ENCODE results near the gene ADAT2.

The ADAT2 gene

GRCh38 chr6:143408787-143409162, 41.7 kb downstream of the ADAT2 start:
- no peaks in the 10 kb centered on the region for H3K36me3 ChIP-seq (ENCODE audit: control insufficient read depth in 1 of 2, insufficient read depth in 2 of 2, low read length in 2 of 2)
- H3K4me3 ChIP-seq (ENCODE audit: low read depth in 1 of 2, low read length in 2 of 2): no peak overlapping the region
- H3K4me1 ChIP-seq (ENCODE audit: control insufficient read depth in 1 of 2, insufficient read depth in 2 of 2, low read length in 2 of 2): no peaks in the 10 kb centered on the region
- no peaks in the 10 kb centered on the region for H3K27me3 ChIP-seq (ENCODE audit: control insufficient read depth in 1 of 2, insufficient read depth in 2 of 2, low read length in 2 of 2)
- H3K27ac ChIP-seq (ENCODE audit: low read depth, low read length): no peak overlapping the region
- H3K9ac ChIP-seq (ENCODE audit: low read depth in 1 of 2, low read length in 2 of 2): no peak overlapping the region
- H3K9me3 ChIP-seq (ENCODE audit: control insufficient read depth in 1 of 2, low read length in 2 of 2): no peaks in the 10 kb centered on the region

- H3K36me3 ChIP-seq (ENCODE audit: control insufficient read depth in 1 of 2, insufficient read depth in 2 of 2, low read length in 2 of 2): no peaks in the 10 kb centered on the region
- H3K9ac ChIP-seq (ENCODE audit: low read depth in 1 of 2, low read length in 2 of 2): no peak overlapping the region
- no peak overlapping the region for H3K27ac ChIP-seq (ENCODE audit: low read depth, low read length)
- no peaks in the 10 kb centered on the region for H3K9me3 ChIP-seq (ENCODE audit: control insufficient read depth in 1 of 2, low read length in 2 of 2)
- no peaks in the 10 kb centered on the region for H3K4me1 ChIP-seq (ENCODE audit: control insufficient read depth in 1 of 2, insufficient read depth in 2 of 2, low read length in 2 of 2)
- H3K27me3 ChIP-seq (ENCODE audit: control insufficient read depth in 1 of 2, insufficient read depth in 2 of 2, low read length in 2 of 2): no peaks in the 10 kb centered on the region
- H3K4me3 ChIP-seq (ENCODE audit: low read depth in 1 of 2, low read length in 2 of 2): no peak overlapping the region
Measured at GRCh38 chr6:143408151-143408786, 42.2 kb downstream of the ADAT2 start.

- Histone ChIP-seq H3K27me3 (ENCODE audit: control insufficient read depth in 1 of 2, insufficient read depth in 2 of 2, low read length in 2 of 2) (no peaks in the 10 kb centered on the region), H3K4me3 (ENCODE audit: low read depth in 1 of 2, low read length in 2 of 2) (no peak overlapping the region), H3K27ac (ENCODE audit: low read depth, low read length) (no peak overlapping the region)
Measured at GRCh38 chr6:143406673-143407072, 43.8 kb downstream of the ADAT2 start.

GRCh38 chr6:143405373-143406154, 44.9 kb downstream of the ADAT2 start:
- Histone ChIP-seq H3K4me3 (ENCODE audit: low read depth in 1 of 2, low read length in 2 of 2) (no peak overlapping the region), H3K36me3 (ENCODE audit: control insufficient read depth in 1 of 2, insufficient read depth in 2 of 2, low read length in 2 of 2) (no peaks in the 10 kb centered on the region), H3K27ac (ENCODE audit: low read depth, low read length) (no peak overlapping the region), H3K9ac (ENCODE audit: low read depth in 1 of 2, low read length in 2 of 2) (no peak overlapping the region), H3K9me3 (ENCODE audit: control insufficient read depth in 1 of 2, low read length in 2 of 2) (no peaks in the 10 kb centered on the region), H3K4me1 (ENCODE audit: control insufficient read depth in 1 of 2, insufficient read depth in 2 of 2, low read length in 2 of 2) (peaks cover 2 to 10% of the 10 kb centered on the region in 2 donors), H3K27me3 (ENCODE audit: control insufficient read depth in 1 of 2, insufficient read depth in 2 of 2, low read length in 2 of 2) (no peaks in the 10 kb centered on the region)

More at GRCh38 chr6:143406673-143407072, 43.8 kb downstream of the ADAT2 start:
- no peak overlapping the region for H3K9ac ChIP-seq (ENCODE audit: low read depth in 1 of 2, low read length in 2 of 2)
- H3K4me1 ChIP-seq (ENCODE audit: control insufficient read depth in 1 of 2, insufficient read depth in 2 of 2, low read length in 2 of 2): no peaks in the 10 kb centered on the region
- H3K9me3 ChIP-seq (ENCODE audit: control insufficient read depth in 1 of 2, low read length in 2 of 2): no peaks in the 10 kb centered on the region
- H3K36me3 ChIP-seq (ENCODE audit: control insufficient read depth in 1 of 2, insufficient read depth in 2 of 2, low read length in 2 of 2): no peaks in the 10 kb centered on the region

- Histone ChIP-seq H3K36me3 (ENCODE audit: control insufficient read depth in 1 of 2, insufficient read depth in 2 of 2, low read length in 2 of 2) (no peaks in the 10 kb centered on the region), H3K27me3 (ENCODE audit: control insufficient read depth in 1 of 2, insufficient read depth in 2 of 2, low read length in 2 of 2) (no peaks in the 10 kb centered on the region), H3K9ac (ENCODE audit: low read depth in 1 of 2, low read length in 2 of 2) (no peak overlapping the region), H3K4me1 (ENCODE audit: control insufficient read depth in 1 of 2, insufficient read depth in 2 of 2, low read length in 2 of 2) (peaks cover 7 to 15% of the 10 kb centered on the region in 2 donors), H3K27ac (ENCODE audit: low read depth, low read length) (no peak overlapping the region), H3K9me3 (ENCODE audit: control insufficient read depth in 1 of 2, low read length in 2 of 2) (no peaks in the 10 kb centered on the region), H3K4me3 (ENCODE audit: low read depth in 1 of 2, low read length in 2 of 2) (no peak overlapping the region)
Measured at GRCh38 chr6:143402721-143403336, 47.7 kb downstream of the ADAT2 start.

GRCh38 chr6:143401636-143402370, 48.7 kb downstream of the ADAT2 start:
- no peaks in the 10 kb centered on the region for H3K27me3 ChIP-seq (ENCODE audit: control insufficient read depth in 1 of 2, insufficient read depth in 2 of 2, low read length in 2 of 2)
- peaks cover 14 to 23% of the 10 kb centered on the region in 2 donors for H3K4me1 ChIP-seq (ENCODE audit: control insufficient read depth in 1 of 2, insufficient read depth in 2 of 2, low read length in 2 of 2)
- no peak overlapping the region for H3K4me3 ChIP-seq (ENCODE audit: low read depth in 1 of 2, low read length in 2 of 2)
- H3K9ac ChIP-seq (ENCODE audit: low read depth in 1 of 2, low read length in 2 of 2): no peak overlapping the region
- H3K9me3 ChIP-seq (ENCODE audit: control insufficient read depth in 1 of 2, low read length in 2 of 2): no peaks in the 10 kb centered on the region
- H3K27ac ChIP-seq (ENCODE audit: low read depth, low read length): no peak overlapping the region
- H3K36me3 ChIP-seq (ENCODE audit: control insufficient read depth in 1 of 2, insufficient read depth in 2 of 2, low read length in 2 of 2): no peaks in the 10 kb centered on the region

- H3K4me1 ChIP-seq (ENCODE audit: control insufficient read depth in 1 of 2, insufficient read depth in 2 of 2, low read length in 2 of 2): peaks cover 16 to 28% of the 10 kb centered on the region in 2 donors
- no peaks in the 10 kb centered on the region for H3K9me3 ChIP-seq (ENCODE audit: control insufficient read depth in 1 of 2, low read length in 2 of 2)
- H3K9ac ChIP-seq (ENCODE audit: low read depth in 1 of 2, low read length in 2 of 2): no peak overlapping the region
- no peaks in the 10 kb centered on the region for H3K27me3 ChIP-seq (ENCODE audit: control insufficient read depth in 1 of 2, insufficient read depth in 2 of 2, low read length in 2 of 2)
- H3K4me3 ChIP-seq (ENCODE audit: low read depth in 1 of 2, low read length in 2 of 2): no peak overlapping the region
- H3K36me3 ChIP-seq (ENCODE audit: control insufficient read depth in 1 of 2, insufficient read depth in 2 of 2, low read length in 2 of 2): no peaks in the 10 kb centered on the region
- no peak overlapping the region for H3K27ac ChIP-seq (ENCODE audit: low read depth, low read length)
Measured at GRCh38 chr6:143401068-143401446, 49.4 kb downstream of the ADAT2 start.

GRCh38 chr6:143400258-143401067, 50.0 kb downstream of the ADAT2 start:
- H3K27ac ChIP-seq (ENCODE audit: low read depth, low read length): no peak overlapping the region
- no peaks in the 10 kb centered on the region for H3K36me3 ChIP-seq (ENCODE audit: control insufficient read depth in 1 of 2, insufficient read depth in 2 of 2, low read length in 2 of 2)
- no peak overlapping the region for H3K4me3 ChIP-seq (ENCODE audit: low read depth in 1 of 2, low read length in 2 of 2)
- H3K4me1 ChIP-seq (ENCODE audit: control insufficient read depth in 1 of 2, insufficient read depth in 2 of 2, low read length in 2 of 2): peaks cover 16 to 28% of the 10 kb centered on the region in 2 donors
- no peaks in the 10 kb centered on the region for H3K9me3 ChIP-seq (ENCODE audit: control insufficient read depth in 1 of 2, low read length in 2 of 2)
- H3K9ac ChIP-seq (ENCODE audit: low read depth in 1 of 2, low read length in 2 of 2): no peak overlapping the region
- H3K27me3 ChIP-seq (ENCODE audit: control insufficient read depth in 1 of 2, insufficient read depth in 2 of 2, low read length in 2 of 2): no peaks in the 10 kb centered on the region

GRCh38 chr6:143399775-143400174, 50.7 kb downstream of the ADAT2 start:
- Histone ChIP-seq H3K27me3 (ENCODE audit: control insufficient read depth in 1 of 2, insufficient read depth in 2 of 2, low read length in 2 of 2) (no peaks in the 10 kb centered on the region), H3K4me3 (ENCODE audit: low read depth in 1 of 2, low read length in 2 of 2) (no peak overlapping the region), H3K36me3 (ENCODE audit: control insufficient read depth in 1 of 2, insufficient read depth in 2 of 2, low read length in 2 of 2) (no peaks in the 10 kb centered on the region), H3K9me3 (ENCODE audit: control insufficient read depth in 1 of 2, low read length in 2 of 2) (no peaks in the 10 kb centered on the region), H3K9ac (ENCODE audit: low read depth in 1 of 2, low read length in 2 of 2) (no peak overlapping the region), H3K27ac (ENCODE audit: low read depth, low read length) (no peak overlapping the region), H3K4me1 (ENCODE audit: control insufficient read depth in 1 of 2, insufficient read depth in 2 of 2, low read length in 2 of 2) (peaks cover 16 to 28% of the 10 kb centered on the region in 2 donors)
